GM23248 (cell line): Measurements from ENCODE around the gene IARS1. TPM values are rescaled to one million over a fixed set of nuclear protein-coding genes. Genes with fewer than 3 reads are reported as not detected.
A peak's percentile ranks its signal among the peaks of the same experiment; 100 is the strongest.

ENCODE experiments used
- DNase-seq: peaks from one replicate; pipeline ENCODE4 v3.0.0-alpha.2; 2015
- H2AFZ ChIP-seq: fragments of 200-600 bp; sonication (generic); 2 replicates; pipeline ENCODE4 v1.6.1; 2016; ENCODE audit warnings: antibody characterized with exemption
- H3F3A ChIP-seq: fragments of 200-600 bp; sonication (generic); 2 replicates; pipeline ENCODE4 v1.6.1; 2016; ENCODE audit warnings: mild to moderate bottlenecking, antibody characterized with exemption, mixed run types; ENCODE audit not compliant: insufficient read depth
- H3K27ac ChIP-seq: fragments of 200-600 bp; sonication (generic); 2 replicates; pipeline ENCODE4 v1.5.1; 2016; ENCODE audit warnings: mild to moderate bottlenecking
- H3K27me3 ChIP-seq: fragments of 200-600 bp; sonication (generic); replicated peaks from 2 replicates; pipeline ENCODE4 v1.6.1; 2016; ENCODE audit warnings: mild to moderate bottlenecking; ENCODE audit not compliant: insufficient read depth
- H3K36me3 ChIP-seq: fragments of 200-600 bp; sonication (generic); 2 replicates; pipeline ENCODE4 v1.6.1; 2016; ENCODE audit warnings: low read depth, mild to moderate bottlenecking
- H3K4me1 ChIP-seq: fragments of 200-600 bp; sonication (generic); 2 replicates; pipeline ENCODE4 v1.6.1; 2016; ENCODE audit warnings: mild to moderate bottlenecking; ENCODE audit not compliant: insufficient read depth
- H3K4me2 ChIP-seq: fragments of 200-600 bp; sonication (generic); one replicate; pipeline ENCODE4 v1.6.1; 2016; ENCODE audit warnings: mild to moderate bottlenecking; ENCODE audit not compliant: unreplicated experiment
- H3K4me3 ChIP-seq: fragments of 200-600 bp; sonication (generic); 2 replicates; pipeline ENCODE4 v1.5.1; 2016; ENCODE audit warnings: mild to moderate bottlenecking
- H3K79me2 ChIP-seq: fragments of 200-600 bp; sonication (generic); 2 replicates; pipeline ENCODE4 v1.6.1; 2016; ENCODE audit warnings: mild to moderate bottlenecking; ENCODE audit not compliant: insufficient read depth
- H3K9ac ChIP-seq: fragments of 200-600 bp; sonication (generic); 2 replicates; pipeline ENCODE4 v1.6.1; 2016; ENCODE audit warnings: mild to moderate bottlenecking
- H3K9me2 ChIP-seq: fragments of 200-600 bp; sonication (generic); 2 replicates; pipeline ENCODE4 v1.6.1; 2016; ENCODE audit warnings: mixed run types, mild to moderate bottlenecking, moderate library complexity; ENCODE audit not compliant: insufficient read depth
- H3K9me3 ChIP-seq: fragments of 200-600 bp; sonication (generic); one replicate; pipeline ENCODE4 v1.6.1; 2017; ENCODE audit warnings: low read depth
- H4K20me1 ChIP-seq: fragments of 200-600 bp; sonication (generic); 2 replicates; pipeline ENCODE4 v1.6.0; 2016; ENCODE audit not compliant: insufficient read depth
- EZH2 ChIP-seq: fragments of 200-600 bp; sonication (generic); IDR thresholded peaks from 2 replicates; pipeline ENCODE4 v1.6.1; 2018; ENCODE audit warnings: antibody characterized with exemption, mild to moderate bottlenecking; ENCODE audit not compliant: insufficient read depth, poor library complexity, severe bottlenecking
- EZH2phosphoT487 ChIP-seq: fragments of 200-600 bp; sonication (generic); IDR thresholded peaks from 2 replicates; pipeline ENCODE4 v1.6.1; 2018; ENCODE audit warnings: antibody characterized with exemption, moderate library complexity, mild to moderate bottlenecking, low read depth; ENCODE audit not compliant: insufficient read depth
- WGBS, 2 experiments: methylation state at CpG; one replicate each; pipeline ENCODE4 v1.1.6; 2015 to 2017; ENCODE audit warnings: low lambda C conversion rate in 2 of 2, low coverage in 1 of 2; ENCODE audit errors: missing lambda C conversion rate in 2 of 2; 5-methylcytosine and 5-hydroxymethylcytosine counted together
- in situ Hi-C: fragments of 300-500 bp; cut with MboI; formaldehyde crosslinking; loops from 2 replicates; pipeline ENCODE4 v1.15.0; 2020
- polyA plus RNA-seq: library from polyadenylated mRNA; unstranded; fragments of >200 nt; fragmentation: Nextera tagmentation; extraction: Ambion mirVana; gene quantifications from 2 replicates; pipeline ENCODE4 v1.2.1, GENCODE V29; 2016
- total RNA-seq: library from RNA; depleted of rRNA; stranded (reverse); fragments of >200 nt; shearing (Covaris generic); gene quantifications from 2 replicates; pipeline ENCODE4 v1.2.3, GENCODE V29; 2014

Gene IARS1
- total and polyA plus RNA-seq, 2 experiments from 2014 or later, result 223 to 343 TPM

DNA sequence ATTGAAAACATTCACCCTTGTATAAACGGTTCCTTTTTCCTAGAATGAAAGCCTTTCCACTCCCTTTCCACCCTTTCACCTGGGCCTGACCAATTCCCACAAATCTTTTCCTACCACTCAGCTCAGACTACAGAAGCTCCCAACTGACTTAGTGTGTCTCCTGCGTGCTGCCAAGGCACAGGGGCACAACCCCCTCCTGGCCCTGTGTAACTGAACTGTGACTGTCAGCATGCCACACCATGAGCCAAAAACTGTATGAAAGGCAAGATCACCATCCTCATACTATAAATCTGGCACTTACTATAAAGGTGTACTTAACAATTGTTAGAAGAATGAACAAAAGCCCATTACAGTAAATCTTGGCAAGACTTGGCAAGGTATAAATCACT is 20.1 kb upstream of the IARS1 start:
- Histone ChIP-seq H3K36me3 (peaks cover 62% of the 10 kb centered on the region), H3K79me2 (peaks cover 39% of the 10 kb centered on the region), H3K27me3 (no peaks in the 10 kb centered on the region), H3K9ac (no peak overlapping the region), H3F3A (0 out of 2 replicates have a peak, but pooled peaks cover 5% of the 10 kb centered on the region), H3K4me1 (no peaks in the 10 kb centered on the region), H3K4me3 (no peak overlapping the region), H3K4me2 (no peak overlapping the region), H2AFZ (no peak overlapping the region), H3K9me2 (no peaks in the 10 kb centered on the region), H3K27ac (no peak overlapping the region), H3K9me3 (no peaks in the 10 kb centered on the region), H4K20me1 (no peaks in the 10 kb centered on the region)
- DNase-seq, result no peak
- TF ChIP-seq EZH2phosphoT487, result no peak
- TF ChIP-seq EZH2, result no peak
- in situ Hi-C loops, result no loop called here
- WGBS, 2 experiments, result 37 to 44% methylated on average over 2 of the region's 2 CpGs

DNA sequence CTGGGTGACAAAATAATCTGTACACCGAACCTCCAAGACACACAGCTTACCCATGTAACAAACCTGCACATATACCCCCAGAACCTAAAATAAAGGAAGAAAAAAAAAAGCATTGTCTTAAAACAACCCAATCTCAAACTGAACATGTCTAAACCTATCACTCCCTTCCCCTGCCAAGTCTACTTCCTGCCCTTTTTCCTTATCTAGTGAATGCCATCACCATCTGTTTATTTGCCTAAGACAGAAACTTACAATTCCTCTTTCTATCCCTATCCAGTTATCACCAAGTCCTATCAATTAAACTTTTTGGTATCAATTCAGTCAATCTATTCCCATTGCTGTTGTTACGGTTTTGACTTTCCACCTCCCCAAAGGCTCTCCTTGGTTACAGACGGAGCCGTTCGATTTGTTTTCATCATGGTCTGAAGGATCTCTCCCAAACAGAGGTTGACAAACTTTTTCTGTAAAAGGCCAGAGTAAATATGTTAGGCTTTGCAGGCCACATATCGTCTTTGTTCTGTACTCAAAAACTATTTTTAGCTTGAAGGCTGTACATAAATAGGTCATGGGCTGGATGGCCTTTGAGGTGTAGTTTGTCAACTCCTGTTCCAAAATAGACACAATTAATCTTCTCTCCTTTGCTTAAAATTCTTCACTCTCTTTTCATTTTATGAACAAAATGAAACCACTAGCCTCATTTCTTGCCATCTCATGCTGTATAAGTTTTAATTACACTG is 19.6 kb upstream of the IARS1 start:
- DNase-seq, result no peak
- H3K4me2 ChIP-seq, result no peak overlapping the region
- WGBS, 2 experiments, result 95 to 98% methylated on average over 6 of the region's 6 CpGs
- no peak for TF ChIP-seq EZH2
- no peak for TF ChIP-seq EZH2phosphoT487
- 0 out of 2 replicates have a peak, but pooled peaks cover 5% of the 10 kb centered on the region for H3F3A ChIP-seq
- H4K20me1 ChIP-seq, result no peaks in the 10 kb centered on the region
- peaks cover 39% of the 10 kb centered on the region for H3K79me2 ChIP-seq
- H3K36me3 ChIP-seq, result peaks cover 62% of the 10 kb centered on the region
- H3K4me3 ChIP-seq, result no peak overlapping the region
- H3K27ac ChIP-seq, result no peak overlapping the region
- in situ Hi-C loops, result no loop called here
- H3K9me3 ChIP-seq, result no peaks in the 10 kb centered on the region
- H3K9ac ChIP-seq, result no peak overlapping the region
- no peaks in the 10 kb centered on the region for H3K4me1 ChIP-seq
- H3K9me2 ChIP-seq, result no peaks in the 10 kb centered on the region
- no peak overlapping the region for H2AFZ ChIP-seq
- no peaks in the 10 kb centered on the region for H3K27me3 ChIP-seq

DNA sequence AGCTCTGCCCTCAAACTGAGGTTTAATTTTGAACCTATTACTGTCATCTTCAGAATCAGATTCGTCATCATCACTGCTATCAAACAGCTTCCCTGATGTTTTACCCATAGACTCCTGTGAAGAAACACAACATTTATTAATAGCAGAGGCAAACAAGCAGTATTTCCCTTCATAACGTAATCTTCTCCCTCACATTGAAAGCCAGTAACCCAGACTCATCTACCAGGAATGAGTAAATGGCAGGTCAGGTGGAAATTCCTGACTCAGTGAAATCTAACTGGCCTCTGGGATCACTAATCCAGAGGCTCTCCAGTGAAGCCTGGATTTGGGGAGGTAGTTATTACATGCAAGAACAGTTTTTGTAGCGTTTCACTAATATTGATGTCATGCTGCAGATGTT is 17.1 kb upstream of the IARS1 start:
- 93 to 97% methylated on average over 3 of the region's 3 CpGs for WGBS, 2 experiments
- Histone ChIP-seq H3K27ac (no peak overlapping the region), H3K9me2 (no peaks in the 10 kb centered on the region), H3K27me3 (no peaks in the 10 kb centered on the region), H2AFZ (no peak overlapping the region), H3K9ac (no peak overlapping the region), H3F3A (0 out of 2 replicates have a peak, but pooled peaks cover 5% of the 10 kb centered on the region), H3K9me3 (no peaks in the 10 kb centered on the region), H3K4me1 (no peaks in the 10 kb centered on the region), H4K20me1 (no peaks in the 10 kb centered on the region), H3K79me2 (peaks cover 38% of the 10 kb centered on the region), H3K4me3 (no peak overlapping the region), H3K36me3 (peaks cover 64% of the 10 kb centered on the region), H3K4me2 (no peak overlapping the region)
- in situ Hi-C loops, result no loop called here
- no peak for DNase-seq
- TF ChIP-seq EZH2phosphoT487, result no peak
- no peak for TF ChIP-seq EZH2

DNA sequence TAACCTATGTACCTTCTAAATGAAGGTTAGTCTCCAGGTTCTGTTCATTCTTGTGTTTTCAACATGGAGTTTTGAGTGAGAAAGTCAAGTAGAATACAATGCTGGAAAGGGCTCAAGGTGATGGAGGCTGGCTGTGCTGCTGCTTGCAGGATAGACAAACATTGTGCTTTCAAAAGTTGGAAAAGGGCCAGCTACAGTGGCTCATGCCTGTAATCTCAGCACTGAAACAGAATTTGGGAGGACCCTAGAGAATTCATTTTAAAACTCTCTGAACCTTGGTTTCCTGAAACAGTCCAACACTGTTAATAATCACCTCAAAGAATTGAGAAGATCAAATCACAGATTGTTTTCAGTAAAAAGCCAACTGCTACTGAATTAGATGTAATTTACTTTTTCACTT is 15.4 kb upstream of the IARS1 start:
- Histone ChIP-seq H3K79me2 (peaks cover 25% of the 10 kb centered on the region), H3K4me1 (no peaks in the 10 kb centered on the region), H3K4me3 (no peak overlapping the region), H3K27ac (no peak overlapping the region), H3F3A (0 out of 2 replicates have a peak, but pooled peaks cover 5% of the 10 kb centered on the region), H3K27me3 (no peaks in the 10 kb centered on the region), H3K9ac (no peak overlapping the region), H3K9me2 (no peaks in the 10 kb centered on the region), H3K9me3 (no peaks in the 10 kb centered on the region), H3K36me3 (peaks cover 62% of the 10 kb centered on the region), H4K20me1 (no peaks in the 10 kb centered on the region), H2AFZ (no peak overlapping the region), H3K4me2 (no peak overlapping the region)
- in situ Hi-C loops, result no loop called here
- TF ChIP-seq EZH2phosphoT487 (no peak), EZH2 (no peak)
- DNase-seq, result peak; percentile 34
